NCI-H2196 (cell line): ENCODE data around the gene SPAG4.

Source experiments
- DNase-seq: peaks from one replicate; lab custom pipeline; 2025; ENCODE audit not compliant: unreplicated experiment; lab: John Stamatoyannopoulos, UW

The SPAG4 gene

DNA sequence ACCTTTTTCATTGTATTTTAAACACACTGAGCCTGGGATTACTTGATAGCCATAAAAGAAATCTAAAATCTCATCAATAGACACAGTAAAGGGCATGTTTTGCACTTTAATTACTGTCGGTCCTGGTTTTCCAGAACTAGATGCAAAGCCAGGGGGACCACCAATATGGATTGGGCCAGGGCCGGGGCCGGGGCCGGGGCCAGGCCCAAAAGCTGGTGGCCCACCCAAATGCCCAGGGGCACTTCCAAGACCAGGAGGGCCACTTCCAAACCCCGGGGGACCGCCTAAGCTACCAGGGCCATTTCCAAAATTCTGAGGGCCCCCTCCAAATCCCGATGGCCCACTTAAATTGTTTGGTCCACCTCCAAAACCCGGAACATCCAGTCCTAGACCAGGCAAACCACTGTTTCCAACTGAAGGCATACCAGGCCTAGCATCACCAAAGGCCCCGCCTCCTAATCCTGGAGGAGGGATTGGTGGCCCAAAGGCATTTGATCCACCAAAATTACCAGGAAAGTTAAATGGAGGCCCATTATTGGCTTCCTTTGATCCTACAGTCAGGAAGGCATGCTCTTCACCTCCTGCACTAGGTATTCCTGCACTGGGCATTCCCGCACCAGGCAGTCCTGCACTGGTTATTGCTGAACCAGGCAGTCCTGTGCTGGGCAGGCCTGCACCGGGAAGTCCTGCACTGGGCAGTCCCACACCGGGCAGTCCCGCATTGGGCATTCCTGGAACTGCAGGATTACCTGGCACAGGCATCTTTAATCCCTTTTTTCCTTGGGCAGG, 37.2 kb downstream of the SPAG4 start:
- DNase-seq: no peak

DNA sequence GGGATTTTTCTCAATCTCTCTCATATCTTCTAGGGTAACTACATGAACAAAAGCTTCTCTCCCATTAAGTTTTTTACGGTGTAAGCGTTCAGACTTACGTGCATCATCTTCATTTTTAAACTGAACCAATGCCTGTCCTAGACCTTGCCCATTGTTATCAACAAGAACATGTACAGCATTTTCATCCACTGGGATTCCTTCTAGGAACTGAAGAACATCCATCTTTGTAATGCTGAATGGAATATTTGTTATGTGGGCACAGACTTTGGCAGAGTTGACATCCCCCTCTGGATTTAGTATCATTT, 37.8 kb downstream of the SPAG4 start:
- DNase-seq: no peak

DNA sequence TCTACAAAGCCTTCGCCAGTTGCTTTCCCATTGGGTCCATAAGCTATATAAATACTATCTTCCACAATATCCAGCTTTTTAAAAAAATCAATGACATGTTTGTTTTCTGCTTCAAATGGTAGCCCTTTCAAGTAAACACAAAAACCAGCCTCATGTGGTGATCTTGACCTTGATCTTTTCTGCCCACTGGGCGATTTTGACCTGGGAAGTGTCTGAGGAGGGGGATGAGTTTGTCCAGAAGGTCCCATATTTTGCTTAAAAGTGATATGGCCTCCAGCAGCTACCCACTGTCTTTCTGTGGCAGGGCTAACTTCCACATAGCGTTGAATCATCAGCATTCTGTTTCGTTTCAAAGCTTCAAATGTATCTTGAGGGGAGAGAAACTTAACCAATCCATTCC, 38.3 kb downstream of the SPAG4 start:
- no peak for DNase-seq

DNA sequence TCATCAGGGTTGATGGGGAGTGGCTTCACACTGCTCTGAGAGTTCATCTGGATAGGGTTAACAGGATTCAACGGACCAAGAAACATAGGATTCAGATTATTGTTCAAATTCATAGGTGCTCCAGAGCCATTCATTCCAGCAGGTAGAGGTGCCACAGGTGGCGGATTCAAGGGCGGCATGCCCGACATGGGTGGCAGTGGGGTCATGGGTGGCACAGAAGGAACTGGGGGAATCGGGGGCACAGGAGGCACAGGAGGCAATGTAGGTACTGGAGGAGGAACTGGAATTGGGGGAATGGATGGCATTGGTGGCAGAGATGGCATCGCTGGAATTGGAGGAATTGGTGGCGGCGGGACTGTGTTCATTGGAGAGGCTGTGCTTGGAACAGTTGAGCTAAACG, 38.8 kb downstream of the SPAG4 start:
- no peak for DNase-seq

DNA sequence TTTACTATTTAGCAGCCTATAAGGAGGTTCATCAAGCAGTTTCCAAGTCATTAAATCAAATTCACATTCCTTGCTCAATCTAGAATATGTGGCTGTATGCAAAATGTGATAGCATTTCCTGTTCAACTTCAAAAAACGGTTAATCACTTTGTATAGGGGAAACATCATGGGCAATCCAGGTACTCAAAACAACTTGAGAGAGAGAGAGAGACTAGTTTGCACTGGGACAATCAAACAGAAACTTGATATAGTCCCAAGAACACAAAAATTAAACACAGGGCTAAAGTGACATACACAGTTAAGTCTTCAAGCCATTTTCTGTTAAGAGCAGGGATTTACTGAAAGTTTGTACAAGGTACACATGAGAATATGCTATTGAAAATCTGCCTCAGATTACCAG, 41.6 kb downstream of the SPAG4 start:
- DNase-seq: no peak

DNA sequence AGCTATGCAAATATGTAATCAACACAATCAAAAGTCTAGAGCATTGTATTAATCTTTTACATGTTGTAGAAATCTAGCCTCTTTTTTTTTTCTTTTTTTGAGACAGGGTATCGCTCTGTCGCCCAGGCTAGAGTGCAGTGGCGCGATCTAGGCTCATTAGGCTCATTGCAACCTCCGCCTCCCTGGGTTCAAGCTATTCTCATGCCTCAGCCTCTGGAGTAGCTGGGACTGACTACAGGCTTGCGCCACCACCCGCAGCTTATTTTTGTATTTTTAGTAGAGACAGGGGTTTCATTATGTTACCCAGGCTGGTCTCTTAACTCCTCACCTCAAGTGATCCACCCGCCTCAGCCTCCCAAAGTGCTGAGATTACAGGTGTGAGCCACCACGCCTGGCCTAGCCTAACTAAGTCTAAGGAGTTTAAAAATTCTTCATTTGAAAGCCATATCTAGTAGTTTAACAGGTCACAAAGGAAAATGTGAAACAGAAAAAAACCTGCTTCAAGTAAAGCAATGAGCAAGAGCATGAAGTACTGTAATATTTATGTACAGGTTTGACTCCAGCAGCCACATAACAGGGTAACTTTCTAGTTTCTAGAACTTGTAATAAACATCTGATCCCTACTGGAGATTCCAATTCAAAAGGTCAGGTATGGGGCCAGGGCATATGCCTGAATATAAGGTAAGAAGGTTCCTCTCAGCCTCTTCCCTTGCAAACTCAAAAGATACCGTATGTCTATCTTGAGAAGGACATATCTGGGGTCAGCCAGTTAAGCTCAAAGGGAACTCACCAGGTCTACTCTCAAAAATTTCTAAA, 44.7 kb downstream of the SPAG4 start:
- no peak for DNase-seq

DNA sequence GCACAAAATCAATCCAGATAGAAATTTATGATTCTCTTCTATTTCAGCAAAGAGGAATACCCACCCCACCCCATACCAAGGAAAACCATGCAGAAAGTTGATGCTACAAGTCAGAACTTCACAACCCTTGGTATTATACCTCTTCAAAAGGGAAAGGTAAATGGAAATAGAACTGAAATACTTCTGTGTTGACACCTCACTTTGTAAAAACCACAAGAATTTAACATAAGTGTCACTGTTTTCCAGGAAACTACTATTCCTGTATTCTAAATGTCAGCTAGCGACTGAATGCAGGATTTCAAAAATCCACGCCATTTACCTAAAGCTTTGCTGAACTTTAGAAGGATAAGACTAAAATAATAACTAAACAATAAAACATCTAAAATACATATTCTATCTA, 45.4 kb downstream of the SPAG4 start:
- no peak for DNase-seq

DNA sequence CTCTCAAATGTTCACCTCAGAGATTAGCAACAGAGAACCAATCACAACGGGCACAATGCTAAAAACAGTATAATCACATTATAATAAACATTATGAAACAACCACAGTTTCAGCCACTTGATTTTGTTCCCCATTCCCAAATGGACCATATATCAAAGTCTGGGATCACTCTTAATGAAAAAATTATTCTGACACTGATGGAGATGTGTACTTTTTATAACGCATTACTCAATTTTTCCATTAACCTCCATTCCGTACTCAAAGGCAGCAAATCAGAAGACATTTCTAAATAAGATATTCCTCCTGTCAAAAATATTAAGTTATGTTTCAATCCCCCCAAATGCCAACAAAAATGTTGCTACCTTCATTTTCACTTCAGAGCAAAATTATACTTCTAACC, 46.3 kb downstream of the SPAG4 start:
- no peak for DNase-seq

DNA sequence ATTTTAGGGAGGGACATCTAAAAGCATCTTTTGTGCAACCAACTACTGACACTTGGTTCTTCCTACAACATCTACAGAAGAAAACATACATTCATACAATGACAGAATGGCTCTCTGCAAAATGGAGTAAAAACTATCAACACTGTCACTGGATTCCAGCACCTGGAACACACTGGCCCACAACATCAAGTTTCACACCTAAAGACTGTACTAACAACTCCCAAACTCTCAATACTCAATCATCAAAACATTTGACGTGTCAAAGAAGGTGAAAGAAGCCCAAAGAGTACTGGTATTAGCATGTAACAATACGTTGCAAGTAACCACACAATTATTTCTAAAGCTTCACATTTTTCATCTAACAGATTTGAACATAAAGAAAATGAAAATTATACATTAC, 46.9 kb downstream of the SPAG4 start:
- DNase-seq: no peak

DNA sequence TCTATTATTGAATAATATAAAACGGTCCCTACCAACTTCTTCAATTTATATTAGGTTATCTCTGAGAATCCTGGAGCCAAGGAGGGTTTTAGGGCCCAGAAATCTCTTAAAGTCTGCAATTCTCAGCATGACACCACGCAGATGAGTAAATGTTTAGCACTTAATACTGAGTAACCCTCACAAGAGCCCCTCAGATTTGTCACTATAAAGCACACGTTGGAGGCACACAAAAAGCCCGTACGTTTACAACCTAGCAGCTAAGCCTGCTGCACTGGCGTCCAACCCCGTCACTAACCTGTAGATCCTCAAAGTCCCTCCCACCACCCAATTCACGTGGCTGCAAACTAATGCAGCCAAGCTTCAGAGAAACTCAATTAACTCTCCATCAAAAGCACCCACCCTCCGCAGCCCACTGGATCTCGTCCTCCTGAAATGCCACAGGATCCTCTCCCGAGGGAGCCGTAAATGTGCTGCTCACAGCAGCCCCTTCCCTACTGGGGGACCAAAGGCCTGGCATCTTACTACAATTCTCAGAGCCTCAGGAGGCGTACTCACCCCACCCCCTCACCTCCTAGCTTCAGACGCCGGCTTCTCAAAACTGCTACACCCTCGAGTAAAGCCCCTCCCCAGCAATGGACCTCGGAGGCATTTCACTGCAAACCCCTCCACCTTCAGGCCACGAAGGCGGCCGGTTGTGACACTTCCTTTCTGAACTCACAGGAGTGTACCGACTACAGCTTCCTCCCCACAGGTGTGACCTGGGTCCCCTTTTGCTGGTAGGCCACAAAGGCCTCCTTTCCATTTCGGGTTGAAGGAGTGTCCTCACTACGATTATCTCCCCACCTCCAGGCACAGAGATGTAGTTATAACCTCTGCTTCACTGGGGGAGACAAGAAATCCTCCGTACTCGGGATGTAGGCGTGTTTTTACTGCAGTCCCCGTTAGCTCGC, 48.2 kb downstream of the SPAG4 start:
- peak; percentile 32 for DNase-seq

DNA sequence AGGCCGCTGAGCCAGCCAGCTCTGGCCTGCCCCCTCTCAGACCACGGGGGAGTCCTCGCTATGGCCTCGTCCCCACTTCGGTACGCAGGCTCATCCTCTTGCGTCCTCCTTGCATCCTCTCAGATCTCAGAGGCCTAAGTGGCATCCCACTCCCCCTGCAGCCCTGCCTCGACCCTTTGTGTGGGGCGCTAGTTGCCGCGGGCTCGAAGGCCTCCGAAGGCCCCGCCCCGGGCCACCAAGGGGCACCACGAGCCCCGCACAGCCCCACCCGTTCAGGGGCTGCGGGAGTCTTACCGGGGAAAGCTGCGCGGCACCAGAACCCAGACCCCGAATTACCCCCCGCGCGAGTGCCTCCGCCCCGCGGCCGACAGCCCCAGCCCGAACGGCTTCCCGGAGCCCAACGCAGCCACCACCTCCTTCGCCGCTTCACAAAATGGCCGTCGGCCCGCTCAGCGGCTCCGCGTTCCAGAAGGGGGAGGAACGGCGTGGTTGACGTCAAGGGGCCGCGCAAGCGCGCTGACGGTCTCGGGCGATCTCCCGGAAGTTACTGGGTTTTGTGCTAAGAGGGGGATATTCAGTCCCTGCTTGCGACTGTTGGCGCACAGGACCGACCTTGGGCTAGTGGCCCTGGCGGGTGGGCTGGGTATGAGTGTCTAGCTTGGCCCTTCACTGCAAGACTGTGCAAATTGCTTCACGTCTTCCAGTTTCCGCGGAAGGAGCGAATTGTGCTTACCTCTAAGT, 49.0 kb downstream of the SPAG4 start, which contains the start of the genes CPNE1 and RBM12:
TSS of gene CPNE1 (minus strand) at position 435 of the 741 bp plus-strand sequence. CDS start 31,977 bp downstream, outside the sequence.
TSS of gene RBM12 (minus strand) at position 435 of the 741 bp plus-strand sequence. CDS start 9,578 bp downstream, outside the sequence.
- peak; percentile 98 for DNase-seq

DNA sequence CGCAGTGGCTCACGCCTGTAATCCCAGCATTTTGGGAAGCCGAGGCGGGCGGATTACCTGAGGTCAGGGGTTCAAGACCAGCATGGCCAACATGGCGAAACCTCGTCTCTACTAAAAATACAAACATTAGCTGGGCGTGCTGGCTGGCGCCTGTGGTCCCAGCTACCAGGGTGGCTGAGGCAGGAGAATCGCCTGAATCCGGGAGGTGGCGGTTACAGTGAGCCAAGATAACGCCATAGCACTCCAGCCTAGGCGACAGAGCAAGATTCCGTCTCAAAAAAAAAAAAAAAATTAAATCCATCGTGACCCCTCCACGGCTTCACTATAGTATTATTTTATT, 50.3 kb downstream of the SPAG4 start:
- no peak for DNase-seq

DNA sequence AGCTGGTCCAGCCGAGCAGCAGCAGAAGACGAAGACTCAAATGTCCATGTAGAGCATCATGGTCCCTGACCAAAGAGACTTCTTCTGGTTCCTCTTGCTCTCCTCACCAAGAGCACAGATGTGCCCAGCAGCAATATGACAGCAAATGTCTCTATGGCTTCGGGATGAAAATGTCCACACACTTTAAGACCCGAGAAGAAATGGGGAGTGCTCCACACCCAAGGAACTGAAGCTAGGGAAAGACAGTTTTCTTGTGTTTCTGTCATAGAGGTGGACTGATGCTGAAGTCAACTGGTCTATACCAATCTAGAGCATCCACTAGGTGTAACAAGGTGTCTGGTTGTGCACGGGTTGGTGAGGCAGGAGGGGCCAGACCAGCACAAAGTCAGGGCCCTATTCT, 53.6 kb downstream of the SPAG4 start:
- no peak for DNase-seq

DNA sequence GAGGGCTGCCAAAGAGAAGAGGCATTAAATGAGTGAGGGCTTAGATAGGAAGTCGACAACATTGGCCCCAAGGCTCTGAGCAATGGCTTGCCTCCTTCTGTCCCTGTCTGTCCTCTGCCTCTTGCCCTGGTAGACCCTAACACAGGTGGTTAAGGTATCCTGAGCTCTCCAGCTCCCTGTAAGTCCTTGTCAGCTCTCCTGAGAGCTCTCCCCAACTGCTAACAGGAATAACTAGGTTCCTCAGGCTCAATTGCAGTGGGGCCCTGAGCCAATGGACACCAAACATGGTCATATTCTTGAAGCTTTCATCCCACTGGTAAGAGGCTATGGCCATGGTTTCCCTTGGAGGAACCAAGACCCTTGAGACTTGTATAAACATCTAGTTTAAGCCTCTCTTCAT, 54.1 kb downstream of the SPAG4 start:
- DNase-seq: no peak
